Measurements from ENCODE around the gene MFAP5.

The MFAP5 gene

GRCh38 chr12:8680533-8680932, 17.9 kb upstream of the MFAP5 start:
- Histone ChIP-seq H3K27ac (ENCODE audit: low read length) (no peak overlapping the region), H4K20me1 (ENCODE audit: insufficient read depth, low read length) (no peaks in the 10 kb centered on the region), H3K9ac (ENCODE audit: low read depth, low read length) (no peak overlapping the region), H3K27me3 (ENCODE audit: insufficient read depth, low read length, poor library complexity) (no peaks in the 10 kb centered on the region), H3K36me3 (ENCODE audit: insufficient read depth, low read length) (no peaks in the 10 kb centered on the region), H3K9me3 (ENCODE audit: insufficient read depth, low read length, severe bottlenecking) (no peaks in the 10 kb centered on the region), H3K4me2 (ENCODE audit: insufficient read depth, low read length) (no peak overlapping the region), H3K4me3 (ENCODE audit: low read depth in 1 of 2, low read length in 2 of 2) (no peak overlapping the region), H3K79me2 (ENCODE audit: insufficient read depth, low read length) (no peaks in the 10 kb centered on the region), H3K4me1 (ENCODE audit: insufficient read depth, low read length) (no peaks in the 10 kb centered on the region), H2AFZ (ENCODE audit: low read depth, low read length) (no peak overlapping the region)
- TF ChIP-seq EZH2 (IDR thresholded peaks at IDR 0.05; ENCODE audit: borderline replicate concordance, low read depth, low read length, severe bottlenecking) (no peak), CTCF (IDR thresholded peaks at IDR 0.05; ENCODE audit: borderline replicate concordance, extremely low read depth, low read length, poor library complexity, severe bottlenecking) (no peak)
- DNase-seq (no peak), ATAC-seq (ENCODE audit: insufficient read depth, low read depth) (no peak)

- H3K79me2 ChIP-seq (ENCODE audit: insufficient read depth, low read length), result no peaks in the 10 kb centered on the region
- no peaks in the 10 kb centered on the region for H3K27me3 ChIP-seq (ENCODE audit: insufficient read depth, low read length, poor library complexity)
- H4K20me1 ChIP-seq (ENCODE audit: insufficient read depth, low read length), result no peaks in the 10 kb centered on the region
- no peaks in the 10 kb centered on the region for H3K4me1 ChIP-seq (ENCODE audit: insufficient read depth, low read length)
- no peaks in the 10 kb centered on the region for H3K9me3 ChIP-seq (ENCODE audit: insufficient read depth, low read length, severe bottlenecking)
- H2AFZ ChIP-seq (ENCODE audit: low read depth, low read length), result no peak overlapping the region
- H3K4me3 ChIP-seq (ENCODE audit: low read depth in 1 of 2, low read length in 2 of 2), result no peak overlapping the region
- no peak overlapping the region for H3K9ac ChIP-seq (ENCODE audit: low read depth, low read length)
- no peak for DNase-seq
- no peak overlapping the region for H3K4me2 ChIP-seq (ENCODE audit: insufficient read depth, low read length)
- no peak overlapping the region for H3K27ac ChIP-seq (ENCODE audit: low read length)
- ATAC-seq (ENCODE audit: insufficient read depth, low read depth), result no peak
- no peak for TF ChIP-seq EZH2 (IDR thresholded peaks at IDR 0.05; ENCODE audit: borderline replicate concordance, low read depth, low read length, severe bottlenecking)
- no peak for TF ChIP-seq CTCF (IDR thresholded peaks at IDR 0.05; ENCODE audit: borderline replicate concordance, extremely low read depth, low read length, poor library complexity, severe bottlenecking)
- H3K36me3 ChIP-seq (ENCODE audit: insufficient read depth, low read length), result no peaks in the 10 kb centered on the region
These were observed 16.1 kb upstream of the MFAP5 start for GRCh38 chr12:8678661-8679111.

GRCh38 chr12:8677362-8677761, 14.7 kb upstream of the MFAP5 start:
- Histone ChIP-seq H3K4me2 (ENCODE audit: insufficient read depth, low read length) (no peak overlapping the region), H3K36me3 (ENCODE audit: insufficient read depth, low read length) (no peaks in the 10 kb centered on the region), H2AFZ (ENCODE audit: low read depth, low read length) (no peak overlapping the region), H4K20me1 (ENCODE audit: insufficient read depth, low read length) (no peaks in the 10 kb centered on the region), H3K79me2 (ENCODE audit: insufficient read depth, low read length) (no peaks in the 10 kb centered on the region), H3K4me3 (ENCODE audit: low read depth in 1 of 2, low read length in 2 of 2) (no peak overlapping the region), H3K27me3 (ENCODE audit: insufficient read depth, low read length, poor library complexity) (no peaks in the 10 kb centered on the region), H3K9me3 (ENCODE audit: insufficient read depth, low read length, severe bottlenecking) (no peaks in the 10 kb centered on the region), H3K9ac (ENCODE audit: low read depth, low read length) (no peak overlapping the region), H3K4me1 (ENCODE audit: insufficient read depth, low read length) (no peaks in the 10 kb centered on the region), H3K27ac (ENCODE audit: low read length) (no peak overlapping the region)
- ATAC-seq (ENCODE audit: insufficient read depth, low read depth) (no peak), DNase-seq (no peak)
- TF ChIP-seq CTCF (IDR thresholded peaks at IDR 0.05; ENCODE audit: borderline replicate concordance, extremely low read depth, low read length, poor library complexity, severe bottlenecking) (no peak), EZH2 (IDR thresholded peaks at IDR 0.05; ENCODE audit: borderline replicate concordance, low read depth, low read length, severe bottlenecking) (no peak)

GRCh38 chr12:8676651-8677050, 14.0 kb upstream of the MFAP5 start:
- H3K36me3 ChIP-seq (ENCODE audit: insufficient read depth, low read length), result no peaks in the 10 kb centered on the region
- no peaks in the 10 kb centered on the region for H3K27me3 ChIP-seq (ENCODE audit: insufficient read depth, low read length, poor library complexity)
- no peaks in the 10 kb centered on the region for H3K9me3 ChIP-seq (ENCODE audit: insufficient read depth, low read length, severe bottlenecking)
- H3K9ac ChIP-seq (ENCODE audit: low read depth, low read length), result no peak overlapping the region
- H3K27ac ChIP-seq (ENCODE audit: low read length), result no peak overlapping the region
- no peak overlapping the region for H3K4me2 ChIP-seq (ENCODE audit: insufficient read depth, low read length)
- H4K20me1 ChIP-seq (ENCODE audit: insufficient read depth, low read length), result no peaks in the 10 kb centered on the region
- no peak overlapping the region for H3K4me3 ChIP-seq (ENCODE audit: low read depth in 1 of 2, low read length in 2 of 2)
- TF ChIP-seq CTCF (IDR thresholded peaks at IDR 0.05; ENCODE audit: borderline replicate concordance, extremely low read depth, low read length, poor library complexity, severe bottlenecking) (no peak), EZH2 (IDR thresholded peaks at IDR 0.05; ENCODE audit: borderline replicate concordance, low read depth, low read length, severe bottlenecking) (no peak)
- DNase-seq (no peak), ATAC-seq (ENCODE audit: insufficient read depth, low read depth) (no peak)
- no peak overlapping the region for H2AFZ ChIP-seq (ENCODE audit: low read depth, low read length)
- H3K79me2 ChIP-seq (ENCODE audit: insufficient read depth, low read length), result no peaks in the 10 kb centered on the region
- H3K4me1 ChIP-seq (ENCODE audit: insufficient read depth, low read length), result no peaks in the 10 kb centered on the region
